HepG2 (cell line): ENCODE measurements around the gene IDUA. TPM values are rescaled to one million over a fixed set of nuclear protein-coding genes. Genes with fewer than 3 reads are reported as not detected.
A peak's percentile ranks its signal among the peaks of the same experiment; 100 is the strongest.

Experiments
- ATAC-seq: fragments of 200-7000 bp; cut with Tn5 transposase; 3 replicates; pipeline ENCODE4 v1.9.1; 2020; ENCODE audit warnings: mild to moderate bottlenecking, moderate library complexity
- BruUV-seq: library from RNA; stranded (reverse); fragments of 400-500 nt; replicated peaks from 2 replicates; lab custom pipeline; 2021; lab: Mats Ljungman, UMichigan
- CTCF ChIA-PET: fragments of 300-600 bp; formaldehyde crosslinking; extraction: SDS; loops from one replicate; lab custom pipeline; 2021; ENCODE audit warnings: low total read pairs, inconsistent platforms, low intra/inter-chr PET ratio; lab: Yijun Ruan, JAX
- POLR2A ChIA-PET: fragments of 350-600 bp; sonication (Branson Sonifier 250); formaldehyde crosslinking; loops from one replicate; lab custom pipeline; 2020; ENCODE audit warnings: antibody characterized with exemption, inconsistent platforms; lab: Yijun Ruan, JAX
- DNase-seq: peaks from one replicate; pipeline ENCODE4 v3.0.0-alpha.2; 2015; ENCODE audit warnings: low spot score
- FAIRE-seq: peaks from 3 replicates; lab custom pipeline; 2011; peaks lifted over from hg19 to GRCh38; lab: Jason Lieb, UNC
- H2AFZ ChIP-seq: one replicate; pipeline ENCODE4 v1.6.1; 2011; ENCODE audit warnings: low read length, inconsistent platforms
- H3K27ac ChIP-seq: fragments of 300-600 bp; 3 replicates; pipeline ENCODE4 v1.8.0; 2011; ENCODE audit warnings: mixed run types, mild to moderate bottlenecking, mixed read lengths, low read length, inconsistent platforms; ENCODE audit not compliant: insufficient read depth; ENCODE audit errors: extremely low read length
- H3K27me3 ChIP-seq, 2 experiments: fragments of 200-600 bp in 1 of 2; 2 replicates in 1 of 2; 3 replicates in 1 of 2; pipeline versions ENCODE4 v1.6.0 to v1.8.0; 2011; ENCODE audit warnings: low read length in 2 of 2, mild to moderate bottlenecking in 2 of 2, moderate library complexity in 2 of 2, inconsistent platforms in 1 of 2; ENCODE audit not compliant: insufficient read depth in 2 of 2, control insufficient read depth in 1 of 2
- H3K36me3 ChIP-seq, 2 experiments: fragments of 200-600 bp in 1 of 2; replicated peaks in 1 of 2; 2 replicates in 1 of 2; 3 replicates in 1 of 2; pipeline versions ENCODE4 v1.5.1 to v1.8.0; 2011; ENCODE audit warnings: low read length in 2 of 2, inconsistent platforms in 1 of 2; ENCODE audit not compliant: insufficient read depth in 2 of 2, control insufficient read depth in 1 of 2
- H3K4me1 ChIP-seq: 2 replicates; pipeline ENCODE4 v1.5.1; 2012; ENCODE audit warnings: low read length, inconsistent platforms; ENCODE audit not compliant: insufficient read depth
- H3K4me2 ChIP-seq: 2 replicates; pipeline ENCODE4 v1.6.0; 2011; ENCODE audit warnings: low read depth, low read length, inconsistent platforms
- H3K4me3 ChIP-seq, 3 experiments: fragments of 200-600 bp in 1 of 3; sonication (generic), shearing (Covaris generic) in 1 of 3; replicated peaks in 1 of 3; 2 replicates each; pipeline ENCODE4 v1.5.1; 2011 to 2016; ENCODE audit warnings: low read length in 3 of 3, inconsistent platforms in 2 of 3, low read depth in 2 of 3, mild to moderate bottlenecking in 2 of 3, control low read depth in 1 of 3, mixed read lengths in 1 of 3; ENCODE audit not compliant: insufficient read depth in 1 of 3
- H3K79me2 ChIP-seq: one replicate; pipeline ENCODE4 v1.6.1; 2011; ENCODE audit warnings: low read length, inconsistent platforms; ENCODE audit not compliant: insufficient read depth
- H3K9ac ChIP-seq: 2 replicates; pipeline ENCODE4 v1.6.0; 2011; ENCODE audit warnings: mild to moderate bottlenecking, low read depth, low read length, inconsistent platforms; ENCODE audit not compliant: insufficient read depth
- H3K9me3 ChIP-seq: 2 replicates; pipeline ENCODE4 v1.5.1; 2012; ENCODE audit warnings: mild to moderate bottlenecking, low read length
- H4K20me1 ChIP-seq: 2 replicates; pipeline ENCODE4 v1.6.0; 2011; ENCODE audit warnings: inconsistent platforms, mild to moderate bottlenecking, low read length, moderate library complexity; ENCODE audit not compliant: insufficient read depth
- ARID3A ChIP-seq: IDR thresholded peaks from 2 replicates; pipeline ENCODE4 v1.6.1; 2012; ENCODE audit warnings: low read depth, low read length, improper control_type of control experiment
- MLLT10 ChIP-seq: sonication (generic); formaldehyde crosslinking; IDR thresholded peaks from 2 replicates; pipeline ENCODE4 v1.4.0; 2020; ENCODE audit warnings: missing genetic modification reagents
- NR1H2 ChIP-seq: sonication (generic); formaldehyde crosslinking; IDR thresholded peaks from 2 replicates; pipeline ENCODE4 v1.8.1; 2022; ENCODE audit warnings: low read depth, missing genetic modification reagents, borderline replicate concordance
- ZNF18 ChIP-seq: sonication (generic); formaldehyde crosslinking; IDR thresholded peaks from 2 replicates; pipeline ENCODE4 v1.8.0; 2022; ENCODE audit warnings: mild to moderate bottlenecking, missing genetic modification reagents; ENCODE audit not compliant: insufficient replicate concordance
- ZNF614 ChIP-seq: IDR thresholded peaks from 2 replicates; pipeline ENCODE4 v1.6.1; 2018; ENCODE audit warnings: missing biosample characterization, missing genetic modification reagents, inconsistent platforms, borderline replicate concordance
- ZNF770 ChIP-seq: sonication (generic); formaldehyde crosslinking; IDR thresholded peaks from 2 replicates; pipeline ENCODE4 v1.5.0; 2020; ENCODE audit warnings: mild to moderate bottlenecking, missing genetic modification reagents
- WGBS: methylation state at CpG from one replicate; pipeline ENCODE4 v1.1.6; 2017; ENCODE audit warnings: low lambda C conversion rate; 5-methylcytosine and 5-hydroxymethylcytosine counted together
- in situ Hi-C: cut with HindIII; loops from 2 replicates; pipeline ENCODE4 v1.10.0; 2017; ENCODE audit warnings: low pct_unique_long_range_greater_than_20kb; ENCODE audit not compliant: extremely low pct_ligation_motif_present
- intact Hi-C: fragments of 100-400 bp; cut with micrococcal nuclease; formaldehyde crosslinking; loops from one replicate; pipeline ENCODE4 v1.10.0; 2022; ENCODE audit not compliant: unreplicated experiment
- polyA plus RNA-seq, 8 experiments: library from polyadenylated mRNA; depleted of rRNA in 3 of 8; stranded (reverse) in 7 of 8; unstranded in 1 of 8; fragments of >200 nt; fragmentation: Illumina TruSeq in 4 of 8; extraction: Trizol in 4 of 8; gene quantifications; 2 replicates each; pipeline versions ENCODE4 v1.2.1 to v1.2.3, GENCODE V29; 2011 to 2016; ENCODE audit warnings: low read depth in 4 of 8, missing spikeins in 1 of 8, mixed read lengths in 1 of 8; ENCODE audit not compliant: insufficient read depth in 1 of 8
- total RNA-seq, 5 experiments: library from RNA; depleted of rRNA; stranded (reverse); fragments of >200 nt; fragmentation: Illumina TruSeq; extraction: Trizol; gene quantifications; 2 replicates each; pipeline ENCODE4 v1.2.3, GENCODE V29; 2016; ENCODE audit warnings: low read depth in 1 of 5

The IDUA gene
- total and polyA plus RNA-seq, 2 of the 13 experiments (the other 11 are each of a cell fraction or from before 2014, with no cell fraction given) = 0.77 to 1.0 TPM

- Histone ChIP-seq H3K27me3 (peaks cover 33 to 89% of the 10 kb centered on the region in 2 experiments), H3K4me1 (peaks cover 74% of the 10 kb centered on the region), H3K4me3 (no peak overlapping the region; a peak in 1 of 6 replicates), H3K79me2 (no peaks in the 10 kb centered on the region), H2AFZ (no peak overlapping the region), H3K27ac (no peak overlapping the region), H3K9ac (no peak overlapping the region), H3K36me3 (no peaks in the 10 kb centered on the region), H4K20me1 (peaks cover 3% of the 10 kb centered on the region; the same call in 1 of the 2 replicates), H3K9me3 (no peaks in the 10 kb centered on the region), H3K4me2 (no peak overlapping the region; the same call in 1 of the 2 replicates)
- FAIRE-seq = no peak
- no peak for TF ChIP-seq ARID3A
- no peak for TF ChIP-seq NR1H2 (CRISPR knock-in tag)
- no peak for TF ChIP-seq ZNF614 (CRISPR knock-in tag)
- no peak for TF ChIP-seq ZNF18
- no peak for TF ChIP-seq MLLT10
- no peak for TF ChIP-seq ZNF770 (CRISPR knock-in tag)
- POLR2A ChIA-PET = no interaction called here
- intact Hi-C loops = loop anchor here (5.0 kb wide), 1 partner anchor 36 kb away; no protein-coding TSS in a partner anchor
- CTCF ChIA-PET = no interaction called here
- peak; percentile 14 for ATAC-seq
- in situ Hi-C loops = no loop called here
- DNase-seq = no peak
- no CpG with 5 or more reads among the region's 15 CpGs for WGBS
- no TSS peak for BruUV-seq
Measured at GRCh38 chr4:1036095-1036494, 49.3 kb downstream of the IDUA start.
